ENCODE data around the gene MLC1. TPM values are rescaled to one million over a fixed set of nuclear protein-coding genes. Genes with fewer than 3 reads are reported as not detected.

MLC1 gene
- total and polyA plus RNA-seq, 5 experiments from 2014 or later: 0.12 to 1.8 (median 0.34) TPM

DNA sequence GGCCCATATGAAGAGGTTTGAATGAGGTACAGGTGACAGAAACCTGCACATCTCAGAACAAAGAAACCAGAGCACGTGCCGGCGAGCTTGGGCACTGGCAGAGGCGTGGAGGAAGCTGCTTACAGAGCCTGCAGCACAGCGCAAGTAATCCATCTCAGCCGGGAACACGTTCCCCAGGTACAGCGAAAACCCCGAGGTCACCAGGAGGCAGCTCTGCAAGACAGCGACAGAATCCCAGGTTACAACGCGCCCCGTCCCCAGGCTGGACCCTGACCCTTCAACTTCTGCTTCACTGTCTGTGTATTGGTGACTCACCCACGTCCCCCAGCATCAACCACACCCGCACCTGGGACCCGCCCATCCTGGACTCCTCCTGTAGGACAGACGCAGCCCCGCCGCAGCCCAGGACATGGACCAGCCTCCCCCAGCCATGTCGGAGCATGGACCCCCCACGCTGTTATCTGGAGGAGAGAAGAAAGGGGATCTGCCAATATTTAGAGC is 2.2 kb downstream of the MLC1 start:
- no peaks in the 10 kb centered on the region for H3K36me3 Mint-ChIP-seq
- POLR2A ChIA-PET: no interaction called here
- peaks cover 0 to 7% (median 3%) of the 10 kb centered on the region in 5 donors for H3K27me3 Mint-ChIP-seq
- H3K4me1 Mint-ChIP-seq: peaks cover 0 to 14% (median 6%) of the 10 kb centered on the region in 4 donors
- peak overlapping the region in 2 of 10 donors; percentile 6 to 73 for H3K27ac Mint-ChIP-seq
- no peak for ATAC-seq
- no peaks in the 10 kb centered on the region for H3K9me3 Mint-ChIP-seq
- DNase-seq: no peak
- peak overlapping the region in 4 of 10 donors; percentile 2 to 63 (median 16) for H3K4me3 Mint-ChIP-seq

DNA sequence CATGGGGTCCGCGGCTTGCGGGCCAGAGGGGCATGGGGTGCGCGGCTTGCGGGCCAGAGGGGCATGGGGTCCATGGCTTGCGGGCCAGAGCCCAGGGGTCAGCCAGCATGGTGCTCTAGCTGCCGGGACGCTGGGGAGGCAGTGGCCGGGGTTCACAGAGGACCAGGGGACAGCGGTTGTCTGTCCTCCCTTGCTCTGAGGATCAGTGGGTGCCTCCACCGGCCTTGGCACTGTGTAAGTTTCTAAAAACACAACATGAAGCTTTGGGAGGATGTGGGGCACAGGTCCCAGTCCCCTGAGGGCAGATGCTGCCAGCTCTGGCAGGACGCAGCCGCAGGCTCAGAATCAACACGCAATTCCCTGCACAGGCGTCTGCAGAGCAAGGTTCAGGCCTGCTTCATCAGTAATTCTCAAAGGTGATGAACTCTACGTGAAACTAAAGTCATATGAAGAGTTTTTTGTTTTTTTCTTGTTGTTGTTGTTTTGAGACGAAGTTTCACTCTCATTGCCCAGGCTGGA is 3.0 kb downstream of the MLC1 start:
- Mint-ChIP-seq H3K4me3 (no peak overlapping the region), H3K27ac (no peak overlapping the region), H3K36me3 (no peaks in the 10 kb centered on the region), H3K4me1 (peaks cover 0 to 13% (median 5%) of the 10 kb centered on the region in 4 donors), H3K27me3 (peaks cover 0 to 4% (median 2%) of the 10 kb centered on the region in 5 donors), H3K9me3 (no peaks in the 10 kb centered on the region)
- ATAC-seq: no peak
- no peak for DNase-seq
- POLR2A ChIA-PET: no interaction called here

DNA sequence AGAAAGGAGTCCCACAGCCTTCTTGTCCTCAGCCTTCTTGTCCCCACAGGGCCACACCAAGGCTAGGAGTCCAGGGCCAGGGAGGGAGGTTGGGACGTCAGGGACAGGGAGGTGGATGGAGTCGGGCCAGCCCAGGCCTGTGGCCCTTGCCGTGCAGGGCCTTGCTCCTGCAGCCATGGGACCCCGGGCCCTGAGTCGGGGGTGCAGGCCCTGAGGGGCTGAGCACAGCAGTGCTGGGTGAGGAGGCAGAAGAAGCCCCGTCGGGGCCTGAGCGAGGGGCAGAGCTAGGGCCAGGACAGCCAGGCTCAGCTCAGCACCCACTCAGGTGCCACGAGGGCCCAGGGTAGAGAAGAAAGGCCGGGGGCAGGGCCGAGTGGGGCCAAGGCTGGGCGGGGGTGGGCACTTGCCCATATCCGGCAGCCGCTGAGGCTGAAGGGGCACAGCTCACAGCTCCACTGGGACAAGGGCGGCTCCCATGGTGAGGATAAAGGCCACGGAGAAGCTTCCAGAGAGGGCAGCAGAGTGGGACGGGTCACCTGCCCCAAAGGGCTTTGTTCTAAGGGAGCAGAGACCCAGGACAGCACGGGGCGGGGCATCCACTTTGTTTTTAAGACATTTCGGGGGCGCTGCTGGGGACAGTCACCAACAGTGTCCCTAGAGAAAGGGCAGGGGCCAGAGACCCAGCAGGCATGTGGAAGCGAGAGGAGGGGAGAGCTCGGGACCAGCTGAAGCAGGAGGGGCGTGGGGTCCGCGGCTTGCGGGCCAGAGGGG is 3.6 kb downstream of the MLC1 start:
- H3K27me3 Mint-ChIP-seq: no peaks in the 10 kb centered on the region
- H3K36me3 Mint-ChIP-seq: no peaks in the 10 kb centered on the region
- no peak overlapping the region for H3K4me3 Mint-ChIP-seq
- peak overlapping the region in 1 of 10 donors; percentile 69 for H3K27ac Mint-ChIP-seq
- H3K4me1 Mint-ChIP-seq: peaks cover 0 to 10% (median 5%) of the 10 kb centered on the region in 4 donors
- DNase-seq: no peak
- POLR2A ChIA-PET: no interaction called here
- no peak for ATAC-seq
- H3K9me3 Mint-ChIP-seq: no peaks in the 10 kb centered on the region

- POLR2A ChIA-PET: interaction anchor here (0.6 kb wide), 1 partner anchor 26 kb away, joined by 3 read pairs; no protein-coding TSS in a partner anchor
- Mint-ChIP-seq H3K4me1 (peaks cover 0 to 5% (median 4%) of the 10 kb centered on the region in 4 donors), H3K27ac (no peak overlapping the region), H3K9me3 (no peaks in the 10 kb centered on the region), H3K4me3 (no peak overlapping the region), H3K27me3 (no peaks in the 10 kb centered on the region), H3K36me3 (no peaks in the 10 kb centered on the region)
- DNase-seq: no peak
- ATAC-seq: no peak
These were observed 5.2 kb downstream of the MLC1 start for GRCh38 chr22:50080077-50080465.

- no peak overlapping the region for H3K4me3 Mint-ChIP-seq
- POLR2A ChIA-PET: interaction anchor here (1.0 kb wide), 1 partner anchor 9 kb away, joined by 4 read pairs; no protein-coding TSS in a partner anchor
- no peak for ATAC-seq
- no peaks in the 10 kb centered on the region for H3K36me3 Mint-ChIP-seq
- H3K27ac Mint-ChIP-seq: no peak overlapping the region
- no peak for DNase-seq
- no peaks in the 10 kb centered on the region for H3K9me3 Mint-ChIP-seq
- H3K4me1 Mint-ChIP-seq: peaks cover 0 to 5% (median 3%) of the 10 kb centered on the region in 4 donors
- H3K27me3 Mint-ChIP-seq: no peaks in the 10 kb centered on the region
These were observed 6.5 kb downstream of the MLC1 start for GRCh38 chr22:50078761-50079160.

GRCh38 chr22:50078246-50078645 is 7.0 kb downstream of the MLC1 start:
- POLR2A ChIA-PET: no interaction called here
- no peak for ATAC-seq
- no peak overlapping the region for H3K4me3 Mint-ChIP-seq
- peaks cover 0 to 5% (median 3%) of the 10 kb centered on the region in 4 donors for H3K4me1 Mint-ChIP-seq
- H3K36me3 Mint-ChIP-seq: no peaks in the 10 kb centered on the region
- no peak for DNase-seq
- no peaks in the 10 kb centered on the region for H3K27me3 Mint-ChIP-seq
- no peaks in the 10 kb centered on the region for H3K9me3 Mint-ChIP-seq
- H3K27ac Mint-ChIP-seq: peak overlapping the region in 1 of 10 donors; percentile 37

DNA sequence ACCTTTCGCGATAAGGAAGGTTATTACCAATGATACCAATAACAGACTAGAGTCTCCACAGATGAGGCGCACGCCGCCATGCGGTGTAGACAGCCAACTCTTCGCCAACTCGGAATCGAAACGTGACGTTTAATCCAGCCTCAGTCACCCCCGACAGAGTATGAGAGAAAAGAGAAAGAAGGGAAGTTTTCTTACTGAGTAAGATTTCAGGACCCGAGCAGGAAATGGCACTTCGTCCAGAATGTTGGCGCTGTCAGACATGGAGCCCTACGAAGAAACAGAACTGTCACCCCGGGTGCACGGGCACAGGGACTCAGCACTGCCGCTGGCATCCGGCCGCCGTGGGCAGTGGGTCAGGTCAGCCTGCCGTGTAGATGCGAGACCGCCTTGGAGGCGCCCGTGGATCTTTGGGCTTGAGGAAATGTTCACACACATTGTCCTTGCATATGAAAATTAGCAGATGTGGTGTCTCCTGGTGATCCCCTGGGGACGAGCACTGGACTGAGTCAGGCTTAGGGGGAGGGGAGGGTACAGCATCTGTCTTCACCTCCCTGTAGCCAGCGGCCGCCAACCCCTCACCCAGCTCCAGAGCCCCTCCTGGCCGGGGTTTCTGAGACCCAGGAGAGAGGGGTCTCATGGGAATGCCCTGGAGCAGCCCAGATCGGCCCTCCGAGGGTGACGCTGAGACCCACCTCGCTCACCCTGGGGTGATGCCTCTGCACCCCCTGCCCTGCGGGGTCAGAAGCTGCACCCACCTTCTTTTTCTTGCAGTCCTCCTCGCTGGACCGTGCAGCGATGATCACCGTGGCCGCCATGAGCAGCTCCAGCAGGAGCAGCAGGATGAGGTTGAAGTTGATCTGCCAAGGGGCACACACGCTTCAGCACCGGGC is 8.3 kb downstream of the MLC1 start:
- no peak for DNase-seq
- POLR2A ChIA-PET: no interaction called here
- ATAC-seq: no peak
- peak overlapping the region in 1 of 10 donors; percentile 31 for H3K27ac Mint-ChIP-seq
- peaks cover 0 to 2% (median 0%) of the 10 kb centered on the region in 4 donors for H3K4me1 Mint-ChIP-seq
- no peak overlapping the region for H3K4me3 Mint-ChIP-seq
- no peaks in the 10 kb centered on the region for H3K9me3 Mint-ChIP-seq
- H3K27me3 Mint-ChIP-seq: no peaks in the 10 kb centered on the region
- H3K36me3 Mint-ChIP-seq: no peaks in the 10 kb centered on the region

DNA sequence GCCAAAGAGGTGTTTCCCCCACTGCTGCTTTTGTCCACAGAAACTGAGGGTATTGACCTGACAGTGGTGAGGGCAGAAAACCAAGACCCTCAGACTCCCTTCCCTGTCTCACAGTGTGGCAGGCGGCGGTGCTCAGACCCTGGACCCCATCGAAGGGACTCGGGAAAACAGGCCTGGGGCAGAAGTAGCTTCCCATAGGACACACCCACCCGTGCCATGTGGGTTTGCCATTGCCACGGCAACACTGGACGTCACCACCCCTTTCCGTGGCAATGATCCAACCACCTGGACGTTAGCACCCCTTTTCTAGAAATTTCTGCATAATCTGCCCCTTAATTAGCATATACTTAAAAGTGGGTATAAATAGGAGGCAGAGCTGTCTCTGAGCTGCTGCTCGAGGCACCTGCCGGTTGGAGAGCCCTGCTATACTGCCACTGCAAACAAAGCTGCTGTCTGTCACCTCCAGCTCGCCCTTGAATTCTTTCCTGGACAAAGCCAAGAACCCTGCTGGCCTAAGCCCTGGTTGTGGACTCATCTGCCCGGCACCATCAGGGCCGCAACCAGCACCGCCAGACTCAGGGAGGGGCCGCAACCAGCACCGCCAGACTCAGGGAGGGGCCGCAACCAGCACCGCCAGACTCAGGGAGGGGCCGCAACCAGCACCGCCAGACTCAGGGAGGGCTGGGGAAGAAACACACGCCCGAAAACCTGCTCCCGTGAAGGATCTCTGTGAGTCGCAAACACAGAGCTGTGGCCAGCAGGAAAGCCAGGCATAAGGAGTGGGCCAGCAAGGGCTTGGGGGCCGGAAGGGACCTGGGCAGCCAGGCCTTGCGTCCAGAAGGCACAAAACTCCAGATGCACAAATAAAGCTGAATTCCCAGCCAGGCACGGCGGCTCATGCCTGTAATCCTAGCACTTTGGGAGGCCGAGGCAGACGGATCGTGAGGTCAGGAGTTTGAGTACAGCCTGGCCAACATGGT is 10.4 kb downstream of the MLC1 start:
- no peaks in the 10 kb centered on the region for H3K4me1 Mint-ChIP-seq
- POLR2A ChIA-PET: interaction anchor here (0.7 to 1.1 kb wide), 2 partner anchors 10 to 197 kb away, joined by 4 read pairs; partner anchors contain the start of gene MLC1
- no peak overlapping the region for H3K4me3 Mint-ChIP-seq
- H3K36me3 Mint-ChIP-seq: no peaks in the 10 kb centered on the region
- H3K27ac Mint-ChIP-seq: peak overlapping the region in 1 of 10 donors; percentile 53
- no peaks in the 10 kb centered on the region for H3K9me3 Mint-ChIP-seq
- no peaks in the 10 kb centered on the region for H3K27me3 Mint-ChIP-seq
- DNase-seq (no peak), ATAC-seq (no peak)

DNA sequence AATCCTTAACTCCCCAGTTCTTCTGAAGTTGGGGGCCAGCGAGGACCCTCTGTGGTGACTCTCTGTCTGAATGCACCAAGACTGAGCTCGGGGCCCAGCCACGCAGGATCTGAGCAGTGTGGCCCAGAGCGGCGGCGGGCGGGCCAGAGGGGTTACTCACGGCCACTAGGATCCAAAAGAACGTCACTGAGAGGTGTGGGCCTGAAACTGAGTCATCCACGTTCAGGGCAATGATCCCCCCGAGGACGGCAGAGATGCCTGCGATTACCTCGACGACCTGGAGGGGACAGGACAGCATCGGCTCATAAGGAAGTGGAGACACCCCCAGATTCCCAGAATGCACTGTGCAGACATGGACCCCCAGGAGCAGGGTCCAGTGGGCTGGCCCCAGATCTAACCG is 11.2 kb downstream of the MLC1 start:
- POLR2A ChIA-PET: no interaction called here
- no peak overlapping the region for H3K4me3 Mint-ChIP-seq
- H3K36me3 Mint-ChIP-seq: no peaks in the 10 kb centered on the region
- H3K27ac Mint-ChIP-seq: no peak overlapping the region
- DNase-seq (no peak), ATAC-seq (no peak)
- H3K9me3 Mint-ChIP-seq: no peaks in the 10 kb centered on the region
- no peaks in the 10 kb centered on the region for H3K27me3 Mint-ChIP-seq
- H3K4me1 Mint-ChIP-seq: no peaks in the 10 kb centered on the region

DNA sequence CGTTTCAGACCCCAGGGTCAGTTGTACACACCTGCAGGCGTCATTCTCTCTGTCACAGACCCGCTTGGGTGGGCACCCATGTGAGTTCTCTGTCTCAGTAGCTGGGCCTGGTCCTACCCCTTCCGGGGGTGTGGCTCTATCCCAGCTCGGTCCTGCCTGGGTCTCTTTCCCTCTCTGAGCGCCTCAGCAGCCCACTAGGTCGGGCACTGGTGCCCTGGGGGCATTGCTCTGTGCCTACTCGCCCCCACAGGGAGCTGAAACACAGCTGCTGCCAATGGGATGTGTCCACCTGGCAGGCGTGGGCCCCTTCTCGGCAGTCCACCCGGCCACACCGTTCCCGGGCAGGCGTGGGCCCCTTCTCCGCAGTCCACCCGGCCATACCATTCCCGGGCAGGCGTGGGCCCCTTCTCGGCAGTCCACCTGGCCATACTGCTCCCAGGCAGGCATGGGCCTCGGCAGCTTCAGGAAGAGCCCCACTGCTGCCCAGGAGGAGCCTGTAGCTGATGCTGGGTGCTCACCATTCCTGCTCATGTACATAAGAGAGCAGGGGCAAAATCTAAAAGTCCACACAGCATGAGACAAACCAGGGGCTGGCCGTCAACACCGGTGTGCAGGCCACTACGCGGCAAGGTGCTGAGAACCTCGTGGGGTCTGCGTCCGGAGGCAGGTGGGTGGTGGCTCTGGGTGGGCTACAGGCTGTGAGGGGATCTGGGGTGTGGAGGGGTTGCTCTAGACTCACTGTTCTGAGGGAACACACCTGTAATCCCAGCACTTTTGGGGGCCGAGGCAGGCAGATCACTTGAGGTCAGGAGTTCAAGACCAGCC is 12.3 kb downstream of the MLC1 start:
- H3K36me3 Mint-ChIP-seq: no peaks in the 10 kb centered on the region
- H3K9me3 Mint-ChIP-seq: no peaks in the 10 kb centered on the region
- H3K4me1 Mint-ChIP-seq: no peaks in the 10 kb centered on the region
- no peak for ATAC-seq
- H3K27ac Mint-ChIP-seq: no peak overlapping the region
- no peak for DNase-seq
- no peaks in the 10 kb centered on the region for H3K27me3 Mint-ChIP-seq
- POLR2A ChIA-PET: no interaction called here
- H3K4me3 Mint-ChIP-seq: no peak overlapping the region

DNA sequence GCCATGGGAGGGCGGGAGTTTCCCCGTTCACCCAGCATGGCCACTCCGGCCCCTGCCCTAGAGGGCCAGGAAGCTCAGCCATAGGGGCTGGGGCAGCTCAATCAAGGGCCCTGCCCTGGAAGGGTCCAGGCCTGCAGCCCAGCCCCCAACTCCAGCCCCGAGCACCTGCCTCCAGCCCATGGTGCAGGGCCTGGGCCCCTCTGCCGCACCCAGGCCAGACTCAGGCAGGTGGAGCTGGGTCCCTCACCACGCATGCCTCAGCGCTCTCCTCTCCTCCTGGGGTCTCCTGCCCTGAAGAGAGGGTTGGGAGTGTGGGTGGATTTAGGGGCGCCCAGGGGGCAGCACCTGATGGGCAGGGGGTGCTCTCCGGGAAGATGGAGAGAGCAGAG is 13.1 kb downstream of the MLC1 start:
- no peak for DNase-seq
- no peaks in the 10 kb centered on the region for H3K36me3 Mint-ChIP-seq
- no peaks in the 10 kb centered on the region for H3K27me3 Mint-ChIP-seq
- H3K4me3 Mint-ChIP-seq: no peak overlapping the region
- POLR2A ChIA-PET: interaction anchor here (0.7 kb wide), 1 partner anchor 13 kb away, joined by 3 read pairs; the partner anchor contains the start of gene MLC1
- H3K9me3 Mint-ChIP-seq: no peaks in the 10 kb centered on the region
- no peak for ATAC-seq
- H3K4me1 Mint-ChIP-seq: no peaks in the 10 kb centered on the region
- H3K27ac Mint-ChIP-seq: no peak overlapping the region

Data from naive thymus-derived CD8-positive, alpha-beta T cell (primary cell).